ENCODE data around the gene TACC2. TPM values are rescaled to one million over a fixed set of nuclear protein-coding genes. Genes with fewer than 3 reads are reported as not detected.

TACC2 gene
- total RNA-seq, 1 donor from 2014 or later: 10.6 TPM

GRCh38 chr10:122029499-122030199 lies 40.7 kb downstream of the TACC2 start:
- no peak for DNase-seq (ENCODE audit: low spot score)

GRCh38 chr10:122030200-122030552 lies 41.2 kb downstream of the TACC2 start:
- no peak for DNase-seq (ENCODE audit: low spot score)

- DNase-seq (ENCODE audit: low spot score): no peak
Observed at GRCh38 chr10:122033224-122033926, 44.4 kb downstream of the TACC2 start.

GRCh38 chr10:122034149-122034756 lies 45.3 kb downstream of the TACC2 start:
- no peak for DNase-seq (ENCODE audit: low spot score)

- DNase-seq (ENCODE audit: low spot score): no peak
Observed at GRCh38 chr10:122040786-122041185, 51.8 kb downstream of the TACC2 start.

- DNase-seq (ENCODE audit: low spot score): no peak
Observed at GRCh38 chr10:122042836-122043235, 53.9 kb downstream of the TACC2 start.

- DNase-seq (ENCODE audit: low spot score): peak; percentile 17
Observed at GRCh38 chr10:122044045-122044661, 55.2 kb downstream of the TACC2 start.

- peak; percentile 54 for DNase-seq (ENCODE audit: low spot score)
Observed at GRCh38 chr10:122044713-122045112, 55.8 kb downstream of the TACC2 start.

- DNase-seq (ENCODE audit: low spot score): no peak
Observed at GRCh38 chr10:122045212-122045611, 56.2 kb downstream of the TACC2 start.

GRCh38 chr10:122047560-122047959 lies 58.6 kb downstream of the TACC2 start:
- no peak for DNase-seq (ENCODE audit: low spot score)

GRCh38 chr10:122049076-122049475 lies 60.1 kb downstream of the TACC2 start:
- DNase-seq (ENCODE audit: low spot score): no peak

- DNase-seq (ENCODE audit: low spot score): no peak
Observed at GRCh38 chr10:122050311-122050710, 61.3 kb downstream of the TACC2 start.

- no peak for DNase-seq (ENCODE audit: low spot score)
Observed at GRCh38 chr10:122050811-122051210, 61.8 kb downstream of the TACC2 start.

- peak; percentile 61 for DNase-seq (ENCODE audit: low spot score)
Observed at GRCh38 chr10:122051609-122052385, 62.8 kb downstream of the TACC2 start.

GRCh38 chr10:122052701-122053100 lies 63.7 kb downstream of the TACC2 start:
- DNase-seq (ENCODE audit: low spot score): no peak

GRCh38 chr10:122053314-122053713 lies 64.4 kb downstream of the TACC2 start:
- DNase-seq (ENCODE audit: low spot score): no peak

GRCh38 chr10:122054048-122055025 lies 65.4 kb downstream of the TACC2 start:
- peak; percentile 60 for DNase-seq (ENCODE audit: low spot score)

GRCh38 chr10:122055252-122055651 lies 66.3 kb downstream of the TACC2 start:
- DNase-seq (ENCODE audit: low spot score): no peak

- DNase-seq (ENCODE audit: low spot score): no peak
Observed at GRCh38 chr10:122056431-122057094, 67.6 kb downstream of the TACC2 start.

All from umbilical cord (tissue), 2 donors.